NCI-H460 (cell line): ENCODE data around the gene ARSB. TPM values are rescaled to one million over a fixed set of nuclear protein-coding genes. Genes with fewer than 3 reads are reported as not detected.

Experiments used
- DNase-seq: peaks from one replicate; pipeline ENCODE4 v3.0.0-alpha.2; 2016; ENCODE audit warnings: low read depth; ENCODE audit errors: extremely low read depth
- polyA plus RNA-seq: library from polyadenylated mRNA; depleted of rRNA; stranded (reverse); fragments of >200 nt; gene quantifications from 2 replicates; pipeline ENCODE4 v1.2.3, GENCODE V29; 2014; cell fraction: nucleus; rRNA removed
- total RNA-seq: library from RNA; depleted of rRNA; stranded (reverse); fragments of >200 nt; shearing (Covaris generic); gene quantifications from 2 replicates; pipeline ENCODE4 v1.2.3, GENCODE V29; 2014; rRNA removed

ARSB gene
- total RNA-seq = 17.8 and 20.0 TPM in 2 replicates
- 10.9 and 12.3 TPM in 2 replicates for polyA plus RNA-seq

GRCh38 chr5:78985116-78985724 is at the start of gene ARSB:
TSS of gene ARSB (minus strand) at chr5:78985310. CDS start at chr5:78985248, 62 bp downstream.
- peak; percentile 21 for DNase-seq

GRCh38 chr5:79032782-79033181 is 47.7 kb upstream of the ARSB start:
- no peak for DNase-seq

GRCh38 chr5:79032031-79032695 is 47.1 kb upstream of the ARSB start:
- no peak for DNase-seq

GRCh38 chr5:79031485-79031867 is 46.4 kb upstream of the ARSB start:
- DNase-seq = no peak

- no peak for DNase-seq
These were observed 45.8 kb upstream of the ARSB start for GRCh38 chr5:79030663-79031484.

- DNase-seq = peak; percentile 48
These were observed 40.0 kb upstream of the ARSB start for GRCh38 chr5:79025054-79025472.

GRCh38 chr5:79023947-79024346 is 38.8 kb upstream of the ARSB start:
- DNase-seq = no peak

GRCh38 chr5:79023348-79023747 is 38.2 kb upstream of the ARSB start:
- no peak for DNase-seq

- no peak for DNase-seq
These were observed 37.7 kb upstream of the ARSB start for GRCh38 chr5:79022771-79023170.

- no peak for DNase-seq
These were observed 36.6 kb upstream of the ARSB start for GRCh38 chr5:79021753-79022152.

- DNase-seq = peak; percentile 53
These were observed 35.9 kb upstream of the ARSB start for GRCh38 chr5:79020861-79021561.

- DNase-seq = no peak
These were observed 29.5 kb upstream of the ARSB start for GRCh38 chr5:79014631-79015030.

GRCh38 chr5:79011869-79012268 is 26.8 kb upstream of the ARSB start:
- DNase-seq = no peak

GRCh38 chr5:79011219-79011836 is 26.2 kb upstream of the ARSB start:
- no peak for DNase-seq

GRCh38 chr5:79008362-79008761 is 23.3 kb upstream of the ARSB start:
- no peak for DNase-seq

GRCh38 chr5:79007872-79008271 is 22.8 kb upstream of the ARSB start:
- DNase-seq = no peak

- DNase-seq = no peak
These were observed 21.0 kb upstream of the ARSB start for GRCh38 chr5:79005936-79006631.

GRCh38 chr5:79005151-79005550 is 20.0 kb upstream of the ARSB start:
- DNase-seq = no peak

GRCh38 chr5:79002374-79002773 is 17.3 kb upstream of the ARSB start:
- no peak for DNase-seq

- no peak for DNase-seq
These were observed 16.4 kb upstream of the ARSB start for GRCh38 chr5:79001471-79001870.
